ENCODE measurements around the gene CAMK1D.

Gene CAMK1D

GRCh38 chr10:12768156-12769100 is 419.1 kb downstream of the CAMK1D start:
- no peaks in the 10 kb centered on the region for H3K27me3 ChIP-seq (ENCODE audit: insufficient read depth, low read length, poor library complexity)
- no peak for TF ChIP-seq EZH2 (IDR thresholded peaks at IDR 0.05; ENCODE audit: borderline replicate concordance, low read depth, low read length, severe bottlenecking)
- TF ChIP-seq, protein P1, sequence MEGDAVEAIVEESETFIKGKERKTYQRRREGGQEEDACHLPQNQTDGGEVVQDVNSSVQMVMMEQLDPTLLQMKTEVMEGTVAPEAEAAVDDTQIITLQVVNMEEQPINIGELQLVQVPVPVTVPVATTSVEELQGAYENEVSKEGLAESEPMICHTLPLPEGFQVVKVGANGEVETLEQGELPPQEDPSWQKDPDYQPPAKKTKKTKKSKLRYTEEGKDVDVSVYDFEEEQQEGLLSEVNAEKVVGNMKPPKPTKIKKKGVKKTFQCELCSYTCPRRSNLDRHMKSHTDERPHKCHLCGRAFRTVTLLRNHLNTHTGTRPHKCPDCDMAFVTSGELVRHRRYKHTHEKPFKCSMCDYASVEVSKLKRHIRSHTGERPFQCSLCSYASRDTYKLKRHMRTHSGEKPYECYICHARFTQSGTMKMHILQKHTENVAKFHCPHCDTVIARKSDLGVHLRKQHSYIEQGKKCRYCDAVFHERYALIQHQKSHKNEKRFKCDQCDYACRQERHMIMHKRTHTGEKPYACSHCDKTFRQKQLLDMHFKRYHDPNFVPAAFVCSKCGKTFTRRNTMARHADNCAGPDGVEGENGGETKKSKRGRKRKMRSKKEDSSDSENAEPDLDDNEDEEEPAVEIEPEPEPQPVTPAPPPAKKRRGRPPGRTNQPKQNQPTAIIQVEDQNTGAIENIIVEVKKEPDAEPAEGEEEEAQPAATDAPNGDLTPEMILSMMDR (IDR thresholded peaks at IDR 0.05; ENCODE audit: borderline replicate concordance, extremely low read depth, low read length, poor library complexity, severe bottlenecking) = no peak
- H2AFZ ChIP-seq (ENCODE audit: low read depth, low read length) = no peak overlapping the region
- no peaks in the 10 kb centered on the region for H3K79me2 ChIP-seq (ENCODE audit: insufficient read depth, low read length)
- ATAC-seq (ENCODE audit: insufficient read depth, low read depth) (no peak), DNase-seq (no peak)
- H3K4me3 ChIP-seq (ENCODE audit: low read depth in 1 of 2, low read length in 2 of 2) = no peak overlapping the region
- no peaks in the 10 kb centered on the region for H3K36me3 ChIP-seq (ENCODE audit: insufficient read depth, low read length)
- no peak overlapping the region for H3K9ac ChIP-seq (ENCODE audit: low read depth, low read length)
- no peak overlapping the region for H3K27ac ChIP-seq (ENCODE audit: low read length)
- H3K4me1 ChIP-seq (ENCODE audit: insufficient read depth, low read length) = no peaks in the 10 kb centered on the region
- H3K9me3 ChIP-seq (ENCODE audit: insufficient read depth, low read length, severe bottlenecking) = no peaks in the 10 kb centered on the region
- H3K4me2 ChIP-seq (ENCODE audit: insufficient read depth, low read length) = no peak overlapping the region
- no peaks in the 10 kb centered on the region for H4K20me1 ChIP-seq (ENCODE audit: insufficient read depth, low read length)

GRCh38 chr10:12769323-12770044 is 420.1 kb downstream of the CAMK1D start:
- Histone ChIP-seq H3K4me2 (ENCODE audit: insufficient read depth, low read length) (no peak overlapping the region), H4K20me1 (ENCODE audit: insufficient read depth, low read length) (no peaks in the 10 kb centered on the region), H3K9me3 (ENCODE audit: insufficient read depth, low read length, severe bottlenecking) (no peaks in the 10 kb centered on the region), H3K79me2 (ENCODE audit: insufficient read depth, low read length) (no peaks in the 10 kb centered on the region), H3K9ac (ENCODE audit: low read depth, low read length) (no peak overlapping the region), H3K4me3 (ENCODE audit: low read depth in 1 of 2, low read length in 2 of 2) (no peak overlapping the region), H3K27me3 (ENCODE audit: insufficient read depth, low read length, poor library complexity) (no peaks in the 10 kb centered on the region), H3K4me1 (ENCODE audit: insufficient read depth, low read length) (no peaks in the 10 kb centered on the region), H3K27ac (ENCODE audit: low read length) (no peak overlapping the region), H2AFZ (ENCODE audit: low read depth, low read length) (no peak overlapping the region), H3K36me3 (ENCODE audit: insufficient read depth, low read length) (no peaks in the 10 kb centered on the region)
- TF ChIP-seq, protein P1 (IDR thresholded peaks at IDR 0.05; ENCODE audit: borderline replicate concordance, extremely low read depth, low read length, poor library complexity, severe bottlenecking) = no peak
- TF ChIP-seq EZH2 (IDR thresholded peaks at IDR 0.05; ENCODE audit: borderline replicate concordance, low read depth, low read length, severe bottlenecking) = no peak
- DNase-seq (no peak), ATAC-seq (ENCODE audit: insufficient read depth, low read depth) (no peak)

GRCh38 chr10:12771981-12772760 is 422.8 kb downstream of the CAMK1D start:
- no peak overlapping the region for H2AFZ ChIP-seq (ENCODE audit: low read depth, low read length)
- H3K4me1 ChIP-seq (ENCODE audit: insufficient read depth, low read length) = no peaks in the 10 kb centered on the region
- H3K27me3 ChIP-seq (ENCODE audit: insufficient read depth, low read length, poor library complexity) = no peaks in the 10 kb centered on the region
- ATAC-seq (ENCODE audit: insufficient read depth, low read depth) = no peak
- H3K36me3 ChIP-seq (ENCODE audit: insufficient read depth, low read length) = no peaks in the 10 kb centered on the region
- H3K79me2 ChIP-seq (ENCODE audit: insufficient read depth, low read length) = no peaks in the 10 kb centered on the region
- no peak for DNase-seq
- H4K20me1 ChIP-seq (ENCODE audit: insufficient read depth, low read length) = no peaks in the 10 kb centered on the region
- H3K4me3 ChIP-seq (ENCODE audit: low read depth in 1 of 2, low read length in 2 of 2) = no peak overlapping the region
- H3K4me2 ChIP-seq (ENCODE audit: insufficient read depth, low read length) = no peak overlapping the region
- no peak overlapping the region for H3K27ac ChIP-seq (ENCODE audit: low read length)
- no peaks in the 10 kb centered on the region for H3K9me3 ChIP-seq (ENCODE audit: insufficient read depth, low read length, severe bottlenecking)
- H3K9ac ChIP-seq (ENCODE audit: low read depth, low read length) = no peak overlapping the region
- TF ChIP-seq, protein P1 (IDR thresholded peaks at IDR 0.05; ENCODE audit: borderline replicate concordance, extremely low read depth, low read length, poor library complexity, severe bottlenecking) = no peak

Measured in DND-41 (cell line).